Inflammatory macrophage treated with lipopolysaccharide for 4 hours (primary cell): Measurements from ENCODE around the gene SMIM44.

Source experiments
- DNase-seq: peaks from one replicate; pipeline ENCODE4 v3.0.0-alpha.2; 2020

Gene SMIM44

DNA sequence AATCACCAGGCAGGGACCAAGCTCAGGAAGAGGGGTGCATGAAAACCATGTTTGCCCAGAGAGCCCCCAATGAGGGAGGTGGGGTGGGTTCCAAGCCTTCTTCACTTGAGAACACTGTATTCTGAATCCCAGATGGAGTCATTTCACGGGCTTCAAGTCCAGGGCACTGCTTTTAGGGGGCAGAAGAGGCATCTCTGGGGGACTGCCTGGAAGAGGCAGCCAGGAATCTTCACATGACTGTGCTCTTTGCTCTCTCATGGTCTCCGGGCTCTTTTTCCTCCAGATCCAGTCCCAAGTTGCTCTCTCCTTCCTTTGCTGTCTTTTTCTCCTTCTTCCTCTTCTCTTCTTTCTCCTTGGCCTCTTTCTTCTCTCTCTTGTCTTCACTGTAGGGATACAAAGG, 8.6 kb downstream of the SMIM44 start:
- no peak for DNase-seq

- DNase-seq: no peak
Observed at GRCh38 chr19:3474010-3474409, 9.2 kb downstream of the SMIM44 start.

GRCh38 chr19:3471954-3472655, 11.1 kb downstream of the SMIM44 start:
- DNase-seq: no peak

- DNase-seq: no peak
Observed at GRCh38 chr19:3470500-3471128, 12.6 kb downstream of the SMIM44 start.

DNA sequence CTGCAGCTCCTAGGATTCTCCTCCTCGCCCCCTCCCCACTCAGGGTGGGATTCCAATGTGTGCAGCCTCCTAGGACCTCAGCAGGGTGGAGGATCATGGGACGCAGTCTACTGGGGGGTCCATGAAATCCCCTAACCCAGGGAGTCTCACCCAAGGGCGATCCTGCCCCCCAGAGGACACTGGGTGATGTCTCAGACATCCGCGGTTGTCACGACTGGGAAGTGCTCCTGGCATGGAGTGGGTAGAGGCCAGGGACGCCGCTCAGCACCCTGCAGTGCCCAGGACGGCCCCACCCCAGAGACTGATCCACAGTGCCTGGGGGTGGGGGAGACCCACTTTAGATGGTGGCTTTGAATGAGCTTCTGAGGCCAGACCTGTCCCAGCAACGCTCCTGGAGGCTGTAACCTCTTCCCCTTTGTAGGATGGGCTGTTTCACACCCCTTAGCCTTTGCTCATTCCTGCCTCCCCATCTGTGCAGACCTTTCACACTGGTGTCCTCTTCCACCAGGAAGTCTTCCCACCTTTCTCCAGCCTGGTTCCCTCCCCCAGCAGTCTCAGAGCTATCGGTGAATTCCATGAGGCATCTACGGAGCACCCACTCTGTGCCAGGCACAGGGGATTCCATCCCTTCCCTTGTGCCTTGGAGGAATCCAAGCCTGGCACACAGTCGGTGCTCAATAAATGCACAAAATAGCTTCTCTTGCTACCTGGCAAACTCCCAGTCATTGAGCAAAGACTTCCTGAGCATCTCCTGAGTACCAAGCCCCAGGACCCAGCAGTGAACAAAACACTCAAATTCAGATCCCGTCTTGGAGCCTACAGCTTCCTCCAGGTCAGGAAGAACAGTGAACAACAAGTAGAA, 13.4 kb downstream of the SMIM44 start:
- DNase-seq: no peak

GRCh38 chr19:3468211-3468610, 15.0 kb downstream of the SMIM44 start:
- no peak for DNase-seq

DNA sequence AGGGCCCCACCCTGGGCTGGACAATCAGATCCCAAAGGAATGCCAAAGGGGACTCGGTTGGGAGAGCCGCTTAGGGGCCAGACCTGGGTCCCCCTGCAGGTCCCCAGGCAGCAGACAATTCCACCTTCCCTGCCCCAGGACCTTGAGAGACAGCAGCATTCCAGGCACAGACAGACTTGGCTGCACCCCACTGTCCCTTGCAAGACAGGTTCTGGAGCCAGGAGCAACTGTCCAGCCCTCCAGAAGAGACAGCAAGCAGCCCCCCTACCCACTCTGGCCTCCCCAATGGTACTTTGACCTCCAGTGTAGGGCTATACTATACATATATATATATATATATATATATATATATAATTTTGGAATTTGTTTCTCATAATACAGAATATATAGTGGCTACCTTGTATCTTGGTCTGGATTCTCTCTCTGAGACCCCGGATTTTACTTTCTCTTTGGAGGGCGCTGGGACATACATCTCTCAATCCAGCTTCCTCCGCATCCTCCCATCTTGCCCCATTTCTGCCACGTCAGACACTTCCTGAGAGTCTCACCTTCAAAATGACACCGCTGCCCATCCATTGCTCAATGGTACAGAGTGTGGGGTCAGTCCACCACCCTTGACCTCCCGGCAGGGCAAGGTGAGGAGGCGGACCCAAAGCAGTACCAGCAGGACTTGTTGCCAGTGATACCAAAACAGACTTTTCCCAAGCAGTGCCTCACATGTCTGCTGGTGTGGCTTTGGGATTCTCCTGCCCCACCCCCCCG, 15.6 kb downstream of the SMIM44 start:
- DNase-seq: no peak

- no peak for DNase-seq
Observed at GRCh38 chr19:3466635-3467034, 16.6 kb downstream of the SMIM44 start.

GRCh38 chr19:3465552-3465951, 17.7 kb downstream of the SMIM44 start:
- no peak for DNase-seq

- peak; percentile 27 for DNase-seq
Observed at GRCh38 chr19:3464587-3465235, 18.5 kb downstream of the SMIM44 start.

- DNase-seq: no peak
Observed at GRCh38 chr19:3463714-3464586, 19.3 kb downstream of the SMIM44 start.

GRCh38 chr19:3462991-3463713, 20.1 kb downstream of the SMIM44 start:
- no peak for DNase-seq

- DNase-seq: no peak
Observed at GRCh38 chr19:3459965-3460582, 23.2 kb downstream of the SMIM44 start.

DNA sequence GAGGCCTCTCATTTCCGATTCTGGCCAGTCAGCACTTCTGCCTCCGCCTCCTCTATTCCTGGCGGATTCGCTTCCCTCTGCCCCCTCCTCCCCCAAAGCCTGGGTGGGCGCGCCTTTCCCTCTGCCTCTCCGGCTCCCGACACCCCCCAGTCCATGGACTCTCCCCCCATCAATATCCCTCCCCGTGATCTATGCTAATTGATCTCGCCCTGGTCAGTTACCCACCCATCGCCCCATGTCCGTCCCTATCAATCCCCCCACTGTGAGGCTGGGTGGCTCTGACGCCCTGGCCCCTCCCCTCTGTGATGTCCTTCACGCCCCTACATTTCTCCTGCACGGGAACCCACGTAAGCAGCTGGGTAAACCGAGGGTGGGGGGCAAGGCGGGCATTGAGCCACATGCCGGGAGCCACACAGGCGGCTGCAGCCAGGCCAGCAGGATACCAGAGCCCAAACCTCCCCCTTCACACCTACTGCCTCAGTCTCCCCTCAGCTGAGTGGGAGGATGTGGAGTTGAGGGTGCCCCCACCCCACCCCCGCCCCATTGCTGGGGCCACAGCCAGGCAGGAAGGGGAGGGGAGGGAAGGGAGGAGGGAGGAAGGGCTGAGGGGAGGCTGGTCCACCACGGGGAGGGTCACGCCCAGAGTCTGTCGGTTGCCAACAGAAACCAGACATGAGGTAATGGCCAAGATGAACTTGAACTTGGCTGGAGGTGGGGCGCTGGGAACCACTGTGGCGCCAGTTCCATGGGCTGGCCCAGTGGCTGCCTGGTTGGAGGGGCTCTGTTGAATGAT, 24.0 kb downstream of the SMIM44 start:
- peak; percentile 48 for DNase-seq

GRCh38 chr19:3458229-3459088, 24.8 kb downstream of the SMIM44 start:
- no peak for DNase-seq

DNA sequence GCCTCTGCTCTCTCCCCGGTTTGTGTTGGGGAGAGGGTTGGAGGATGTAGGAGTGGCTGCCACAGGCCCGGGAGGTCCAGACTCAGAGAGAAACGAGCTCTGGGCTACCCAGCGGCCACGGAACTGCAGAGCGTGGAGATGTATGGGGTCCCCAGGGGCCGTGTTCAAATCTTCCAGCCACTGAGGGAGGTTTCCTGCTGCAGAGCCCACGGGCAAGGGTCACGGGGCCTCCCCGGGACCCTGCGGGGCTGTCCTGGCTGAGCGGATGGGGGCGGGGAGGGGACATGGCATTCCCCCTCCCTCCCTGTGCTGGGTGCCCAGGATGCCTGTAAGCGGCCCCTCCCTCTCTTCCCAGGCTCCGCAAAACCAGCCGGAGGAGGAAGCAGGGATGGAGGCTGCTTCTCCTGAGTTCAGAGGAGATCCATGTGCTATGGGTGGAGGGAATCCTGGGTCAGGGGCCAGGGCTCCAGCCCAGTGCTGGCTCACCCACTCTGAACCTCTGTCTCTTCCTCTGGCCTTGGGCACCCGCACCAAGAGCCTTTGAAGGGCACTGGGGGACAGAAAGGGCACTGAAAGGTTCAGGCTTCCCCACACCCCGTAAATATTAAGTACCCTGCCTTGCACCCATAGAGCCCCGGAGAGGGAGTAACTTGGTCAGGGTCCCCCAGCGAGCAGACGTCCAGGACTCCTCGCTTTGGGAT, 25.6 kb downstream of the SMIM44 start:
- DNase-seq: no peak

DNA sequence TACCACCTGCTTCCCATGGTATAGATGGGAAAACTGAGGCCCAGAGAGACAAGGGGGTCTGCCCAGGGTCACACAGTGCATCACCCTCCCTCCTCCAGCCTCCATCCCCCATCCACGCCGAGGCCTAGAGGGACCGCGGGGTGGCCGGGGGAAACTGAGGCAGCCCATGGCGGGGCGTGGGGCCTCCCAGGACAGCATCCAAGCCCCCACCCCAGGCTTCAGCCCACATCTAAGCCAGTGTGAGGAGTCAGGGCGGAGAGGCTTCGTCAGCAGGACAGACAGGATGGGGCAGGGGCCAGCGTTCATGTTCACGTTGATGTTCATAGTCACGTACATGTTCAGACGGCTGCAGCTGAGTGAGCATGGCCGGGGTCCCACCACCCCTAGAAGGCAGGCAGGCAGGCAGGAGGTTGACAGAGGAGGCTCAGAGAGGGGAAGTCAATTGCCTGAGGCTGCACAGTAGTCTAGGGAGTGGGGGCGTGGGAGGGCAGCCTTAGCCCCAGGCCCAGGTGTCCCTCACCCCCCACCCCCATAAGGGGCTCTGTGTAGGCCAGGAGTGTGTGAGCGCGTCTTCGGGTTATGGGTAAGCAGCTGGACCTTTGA, 26.2 kb downstream of the SMIM44 start:
- no peak for DNase-seq
